Measurements from ENCODE around the gene TSGA10.
A peak's percentile ranks its signal among the peaks of the same experiment; 100 is the strongest.

Gene TSGA10

GRCh38 chr2:99104006-99104405 lies 50.7 kb downstream of the TSGA10 start:
- Histone ChIP-seq H3K36me3 (ENCODE audit: insufficient read depth, low read length) (no peaks in the 10 kb centered on the region), H3K27ac (ENCODE audit: low read depth, low read length) (no peak overlapping the region), H3K9ac (ENCODE audit: low read depth, low read length) (no peak overlapping the region), H3K9me3 (ENCODE audit: insufficient read depth, low read depth, low read length) (no peaks in the 10 kb centered on the region), H3K4me1 (ENCODE audit: insufficient read depth, low read length) (no peaks in the 10 kb centered on the region), H3K27me3 (ENCODE audit: insufficient read depth, low read length) (no peaks in the 10 kb centered on the region), H3K4me3 (ENCODE audit: low read length) (no peak overlapping the region)
- 89% methylated on average over 2 of the region's 2 CpGs for WGBS

- 73% methylated on average over 3 of the region's 3 CpGs for WGBS
- no peak overlapping the region for H3K9ac ChIP-seq (ENCODE audit: low read depth, low read length)
- H3K27me3 ChIP-seq (ENCODE audit: insufficient read depth, low read length): no peaks in the 10 kb centered on the region
Observed at GRCh38 chr2:99101697-99102096, 53.0 kb downstream of the TSGA10 start.

GRCh38 chr2:99096728-99097127 lies 58.0 kb downstream of the TSGA10 start:
- H3K9ac ChIP-seq (ENCODE audit: low read depth, low read length): no peak overlapping the region
- no peaks in the 10 kb centered on the region for H3K4me1 ChIP-seq (ENCODE audit: insufficient read depth, low read length)
- H3K27me3 ChIP-seq (ENCODE audit: insufficient read depth, low read length): no peaks in the 10 kb centered on the region
- H3K9me3 ChIP-seq (ENCODE audit: insufficient read depth, low read depth, low read length): peaks cover 3% of the 10 kb centered on the region; the same call in 1 of the 2 replicates
- no peak overlapping the region for H3K27ac ChIP-seq (ENCODE audit: low read depth, low read length)
- H3K36me3 ChIP-seq (ENCODE audit: insufficient read depth, low read length): no peaks in the 10 kb centered on the region
- H3K4me3 ChIP-seq (ENCODE audit: low read length): no peak overlapping the region
- WGBS: no CpG with 5 or more reads among the region's 1 CpG

More at GRCh38 chr2:99101697-99102096, 53.0 kb downstream of the TSGA10 start:
- Histone ChIP-seq H3K9me3 (ENCODE audit: insufficient read depth, low read depth, low read length) (no peaks in the 10 kb centered on the region), H3K4me1 (ENCODE audit: insufficient read depth, low read length) (no peaks in the 10 kb centered on the region), H3K27ac (ENCODE audit: low read depth, low read length) (no peak overlapping the region), H3K4me3 (ENCODE audit: low read length) (no peak overlapping the region), H3K36me3 (ENCODE audit: insufficient read depth, low read length) (no peaks in the 10 kb centered on the region)

- 100% methylated on average over 1 of the region's 1 CpG for WGBS
- no peaks in the 10 kb centered on the region for H3K27me3 ChIP-seq (ENCODE audit: insufficient read depth, low read length)
- no peaks in the 10 kb centered on the region for H3K9me3 ChIP-seq (ENCODE audit: insufficient read depth, low read depth, low read length)
- H3K36me3 ChIP-seq (ENCODE audit: insufficient read depth, low read length): no peaks in the 10 kb centered on the region
- no peaks in the 10 kb centered on the region for H3K4me1 ChIP-seq (ENCODE audit: insufficient read depth, low read length)
- no peak overlapping the region for H3K9ac ChIP-seq (ENCODE audit: low read depth, low read length)
- no peak overlapping the region for H3K27ac ChIP-seq (ENCODE audit: low read depth, low read length)
- no peak overlapping the region for H3K4me3 ChIP-seq (ENCODE audit: low read length)
Observed at GRCh38 chr2:99088017-99088416, 66.7 kb downstream of the TSGA10 start.

- WGBS: 92% methylated on average over 1 of the region's 1 CpG
- Histone ChIP-seq H3K36me3 (ENCODE audit: insufficient read depth, low read length) (no peaks in the 10 kb centered on the region), H3K4me3 (ENCODE audit: low read length) (no peak overlapping the region), H3K9ac (ENCODE audit: low read depth, low read length) (no peak overlapping the region), H3K27me3 (ENCODE audit: insufficient read depth, low read length) (no peaks in the 10 kb centered on the region), H3K9me3 (ENCODE audit: insufficient read depth, low read depth, low read length) (no peaks in the 10 kb centered on the region), H3K4me1 (ENCODE audit: insufficient read depth, low read length) (peaks cover 8% of the 10 kb centered on the region; the same call in 1 of the 2 replicates), H3K27ac (ENCODE audit: low read depth, low read length) (no peak overlapping the region)
Observed at GRCh38 chr2:99086385-99086784, 68.4 kb downstream of the TSGA10 start.

- Histone ChIP-seq H3K4me3 (ENCODE audit: low read length) (no peak overlapping the region), H3K4me1 (ENCODE audit: insufficient read depth, low read length) (peaks cover 12% of the 10 kb centered on the region; the same call in 1 of the 2 replicates), H3K9me3 (ENCODE audit: insufficient read depth, low read depth, low read length) (no peaks in the 10 kb centered on the region), H3K27me3 (ENCODE audit: insufficient read depth, low read length) (no peaks in the 10 kb centered on the region; the same call in 1 of the 2 replicates), H3K9ac (ENCODE audit: low read depth, low read length) (no peak overlapping the region), H3K36me3 (ENCODE audit: insufficient read depth, low read length) (no peaks in the 10 kb centered on the region), H3K27ac (ENCODE audit: low read depth, low read length) (no peak overlapping the region)
- WGBS: 79% methylated on average over 2 of the region's 2 CpGs
Observed at GRCh38 chr2:99085421-99085820, 69.3 kb downstream of the TSGA10 start.

- peaks cover 12% of the 10 kb centered on the region; the same call in 1 of the 2 replicates for H3K4me1 ChIP-seq (ENCODE audit: insufficient read depth, low read length)
- no peaks in the 10 kb centered on the region for H3K36me3 ChIP-seq (ENCODE audit: insufficient read depth, low read length)
- 81% methylated on average over 4 of the region's 4 CpGs for WGBS
- H3K9ac ChIP-seq (ENCODE audit: low read depth, low read length): no peak overlapping the region
- no peaks in the 10 kb centered on the region; the same call in 1 of the 2 replicates for H3K27me3 ChIP-seq (ENCODE audit: insufficient read depth, low read length)
- no peak overlapping the region for H3K27ac ChIP-seq (ENCODE audit: low read depth, low read length)
- H3K9me3 ChIP-seq (ENCODE audit: insufficient read depth, low read depth, low read length): no peaks in the 10 kb centered on the region
- H3K4me3 ChIP-seq (ENCODE audit: low read length): no peak overlapping the region
Observed at GRCh38 chr2:99084256-99084655, 70.5 kb downstream of the TSGA10 start.

- 10% methylated on average over 4 of the region's 4 CpGs for WGBS
- Histone ChIP-seq H3K36me3 (ENCODE audit: insufficient read depth, low read length) (no peaks in the 10 kb centered on the region), H3K4me1 (ENCODE audit: insufficient read depth, low read length) (peaks cover 12% of the 10 kb centered on the region; the same call in 1 of the 2 replicates), H3K9me3 (ENCODE audit: insufficient read depth, low read depth, low read length) (no peaks in the 10 kb centered on the region), H3K27me3 (ENCODE audit: insufficient read depth, low read length) (no peaks in the 10 kb centered on the region; the same call in 1 of the 2 replicates), H3K27ac (ENCODE audit: low read depth, low read length) (peak overlapping the region; percentile 9; the same call in 1 of the 2 replicates), H3K4me3 (ENCODE audit: low read length) (0 out of 2 replicates have a peak overlapping the region, but pooled peaks have one; percentile 1), H3K9ac (ENCODE audit: low read depth, low read length) (no peak overlapping the region)
Observed at GRCh38 chr2:99081891-99082290, 72.9 kb downstream of the TSGA10 start.

GRCh38 chr2:99079226-99079625 lies 75.5 kb downstream of the TSGA10 start:
- Histone ChIP-seq H3K4me1 (ENCODE audit: insufficient read depth, low read length) (peaks cover 12% of the 10 kb centered on the region; the same call in 1 of the 2 replicates), H3K27me3 (ENCODE audit: insufficient read depth, low read length) (no peaks in the 10 kb centered on the region; the same call in 1 of the 2 replicates), H3K4me3 (ENCODE audit: low read length) (no peak overlapping the region), H3K9ac (ENCODE audit: low read depth, low read length) (no peak overlapping the region), H3K9me3 (ENCODE audit: insufficient read depth, low read depth, low read length) (no peaks in the 10 kb centered on the region), H3K36me3 (ENCODE audit: insufficient read depth, low read length) (no peaks in the 10 kb centered on the region), H3K27ac (ENCODE audit: low read depth, low read length) (no peak overlapping the region)
- 70% methylated on average over 1 of the region's 2 CpGs for WGBS

GRCh38 chr2:99072551-99072950 lies 82.2 kb downstream of the TSGA10 start:
- Histone ChIP-seq H3K27ac (ENCODE audit: low read depth, low read length) (no peak overlapping the region), H3K9ac (ENCODE audit: low read depth, low read length) (no peak overlapping the region), H3K36me3 (ENCODE audit: insufficient read depth, low read length) (no peaks in the 10 kb centered on the region), H3K4me3 (ENCODE audit: low read length) (no peak overlapping the region), H3K9me3 (ENCODE audit: insufficient read depth, low read depth, low read length) (no peaks in the 10 kb centered on the region), H3K4me1 (ENCODE audit: insufficient read depth, low read length) (no peaks in the 10 kb centered on the region), H3K27me3 (ENCODE audit: insufficient read depth, low read length) (no peaks in the 10 kb centered on the region)
- WGBS: 84% methylated on average over 1 of the region's 1 CpG

- WGBS: 93% methylated on average over 3 of the region's 3 CpGs
Observed at GRCh38 chr2:99067871-99068625, 86.7 kb downstream of the TSGA10 start.

More at GRCh38 chr2:99067871-99068625, 86.7 kb downstream of the TSGA10 start:
- no peaks in the 10 kb centered on the region for H3K9me3 ChIP-seq (ENCODE audit: insufficient read depth, low read depth, low read length)
- H3K9ac ChIP-seq (ENCODE audit: low read depth, low read length): no peak overlapping the region
- H3K27me3 ChIP-seq (ENCODE audit: insufficient read depth, low read length): no peaks in the 10 kb centered on the region
- H3K4me3 ChIP-seq (ENCODE audit: low read length): no peak overlapping the region
- H3K4me1 ChIP-seq (ENCODE audit: insufficient read depth, low read length): no peaks in the 10 kb centered on the region
- no peaks in the 10 kb centered on the region for H3K36me3 ChIP-seq (ENCODE audit: insufficient read depth, low read length)
- no peak overlapping the region for H3K27ac ChIP-seq (ENCODE audit: low read depth, low read length)
